ENCODE data around the gene FBXL7. TPM values are rescaled to one million over a fixed set of nuclear protein-coding genes. Genes with fewer than 3 reads are reported as not detected.

The FBXL7 gene
- total and polyA plus RNA-seq, 2 of the 8 experiments (the other 6 are each of a cell fraction or from before 2014, with no cell fraction given), result 17.7 to 17.8 TPM

DNA sequence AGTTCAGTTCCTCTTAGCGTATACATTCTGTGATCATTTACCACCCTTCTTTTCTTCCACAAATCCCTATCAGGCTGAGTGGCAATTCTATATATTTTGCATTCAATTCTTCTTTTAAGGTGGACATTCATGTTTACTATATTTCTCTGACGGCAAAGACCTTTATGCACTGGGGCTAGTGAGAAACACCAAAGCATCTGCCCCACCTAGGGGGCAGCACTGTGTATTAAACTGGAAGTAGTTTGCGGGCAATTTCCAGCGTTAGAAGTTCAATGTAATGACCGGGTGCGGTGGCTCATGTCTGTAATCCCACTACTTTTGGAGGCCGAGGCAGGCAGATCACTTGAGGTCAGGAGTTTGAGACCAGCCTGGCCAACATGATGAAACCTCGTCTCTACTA is 27.9 kb upstream of the FBXL7 start (continued):
- TF ChIP-seq, protein P1, sequence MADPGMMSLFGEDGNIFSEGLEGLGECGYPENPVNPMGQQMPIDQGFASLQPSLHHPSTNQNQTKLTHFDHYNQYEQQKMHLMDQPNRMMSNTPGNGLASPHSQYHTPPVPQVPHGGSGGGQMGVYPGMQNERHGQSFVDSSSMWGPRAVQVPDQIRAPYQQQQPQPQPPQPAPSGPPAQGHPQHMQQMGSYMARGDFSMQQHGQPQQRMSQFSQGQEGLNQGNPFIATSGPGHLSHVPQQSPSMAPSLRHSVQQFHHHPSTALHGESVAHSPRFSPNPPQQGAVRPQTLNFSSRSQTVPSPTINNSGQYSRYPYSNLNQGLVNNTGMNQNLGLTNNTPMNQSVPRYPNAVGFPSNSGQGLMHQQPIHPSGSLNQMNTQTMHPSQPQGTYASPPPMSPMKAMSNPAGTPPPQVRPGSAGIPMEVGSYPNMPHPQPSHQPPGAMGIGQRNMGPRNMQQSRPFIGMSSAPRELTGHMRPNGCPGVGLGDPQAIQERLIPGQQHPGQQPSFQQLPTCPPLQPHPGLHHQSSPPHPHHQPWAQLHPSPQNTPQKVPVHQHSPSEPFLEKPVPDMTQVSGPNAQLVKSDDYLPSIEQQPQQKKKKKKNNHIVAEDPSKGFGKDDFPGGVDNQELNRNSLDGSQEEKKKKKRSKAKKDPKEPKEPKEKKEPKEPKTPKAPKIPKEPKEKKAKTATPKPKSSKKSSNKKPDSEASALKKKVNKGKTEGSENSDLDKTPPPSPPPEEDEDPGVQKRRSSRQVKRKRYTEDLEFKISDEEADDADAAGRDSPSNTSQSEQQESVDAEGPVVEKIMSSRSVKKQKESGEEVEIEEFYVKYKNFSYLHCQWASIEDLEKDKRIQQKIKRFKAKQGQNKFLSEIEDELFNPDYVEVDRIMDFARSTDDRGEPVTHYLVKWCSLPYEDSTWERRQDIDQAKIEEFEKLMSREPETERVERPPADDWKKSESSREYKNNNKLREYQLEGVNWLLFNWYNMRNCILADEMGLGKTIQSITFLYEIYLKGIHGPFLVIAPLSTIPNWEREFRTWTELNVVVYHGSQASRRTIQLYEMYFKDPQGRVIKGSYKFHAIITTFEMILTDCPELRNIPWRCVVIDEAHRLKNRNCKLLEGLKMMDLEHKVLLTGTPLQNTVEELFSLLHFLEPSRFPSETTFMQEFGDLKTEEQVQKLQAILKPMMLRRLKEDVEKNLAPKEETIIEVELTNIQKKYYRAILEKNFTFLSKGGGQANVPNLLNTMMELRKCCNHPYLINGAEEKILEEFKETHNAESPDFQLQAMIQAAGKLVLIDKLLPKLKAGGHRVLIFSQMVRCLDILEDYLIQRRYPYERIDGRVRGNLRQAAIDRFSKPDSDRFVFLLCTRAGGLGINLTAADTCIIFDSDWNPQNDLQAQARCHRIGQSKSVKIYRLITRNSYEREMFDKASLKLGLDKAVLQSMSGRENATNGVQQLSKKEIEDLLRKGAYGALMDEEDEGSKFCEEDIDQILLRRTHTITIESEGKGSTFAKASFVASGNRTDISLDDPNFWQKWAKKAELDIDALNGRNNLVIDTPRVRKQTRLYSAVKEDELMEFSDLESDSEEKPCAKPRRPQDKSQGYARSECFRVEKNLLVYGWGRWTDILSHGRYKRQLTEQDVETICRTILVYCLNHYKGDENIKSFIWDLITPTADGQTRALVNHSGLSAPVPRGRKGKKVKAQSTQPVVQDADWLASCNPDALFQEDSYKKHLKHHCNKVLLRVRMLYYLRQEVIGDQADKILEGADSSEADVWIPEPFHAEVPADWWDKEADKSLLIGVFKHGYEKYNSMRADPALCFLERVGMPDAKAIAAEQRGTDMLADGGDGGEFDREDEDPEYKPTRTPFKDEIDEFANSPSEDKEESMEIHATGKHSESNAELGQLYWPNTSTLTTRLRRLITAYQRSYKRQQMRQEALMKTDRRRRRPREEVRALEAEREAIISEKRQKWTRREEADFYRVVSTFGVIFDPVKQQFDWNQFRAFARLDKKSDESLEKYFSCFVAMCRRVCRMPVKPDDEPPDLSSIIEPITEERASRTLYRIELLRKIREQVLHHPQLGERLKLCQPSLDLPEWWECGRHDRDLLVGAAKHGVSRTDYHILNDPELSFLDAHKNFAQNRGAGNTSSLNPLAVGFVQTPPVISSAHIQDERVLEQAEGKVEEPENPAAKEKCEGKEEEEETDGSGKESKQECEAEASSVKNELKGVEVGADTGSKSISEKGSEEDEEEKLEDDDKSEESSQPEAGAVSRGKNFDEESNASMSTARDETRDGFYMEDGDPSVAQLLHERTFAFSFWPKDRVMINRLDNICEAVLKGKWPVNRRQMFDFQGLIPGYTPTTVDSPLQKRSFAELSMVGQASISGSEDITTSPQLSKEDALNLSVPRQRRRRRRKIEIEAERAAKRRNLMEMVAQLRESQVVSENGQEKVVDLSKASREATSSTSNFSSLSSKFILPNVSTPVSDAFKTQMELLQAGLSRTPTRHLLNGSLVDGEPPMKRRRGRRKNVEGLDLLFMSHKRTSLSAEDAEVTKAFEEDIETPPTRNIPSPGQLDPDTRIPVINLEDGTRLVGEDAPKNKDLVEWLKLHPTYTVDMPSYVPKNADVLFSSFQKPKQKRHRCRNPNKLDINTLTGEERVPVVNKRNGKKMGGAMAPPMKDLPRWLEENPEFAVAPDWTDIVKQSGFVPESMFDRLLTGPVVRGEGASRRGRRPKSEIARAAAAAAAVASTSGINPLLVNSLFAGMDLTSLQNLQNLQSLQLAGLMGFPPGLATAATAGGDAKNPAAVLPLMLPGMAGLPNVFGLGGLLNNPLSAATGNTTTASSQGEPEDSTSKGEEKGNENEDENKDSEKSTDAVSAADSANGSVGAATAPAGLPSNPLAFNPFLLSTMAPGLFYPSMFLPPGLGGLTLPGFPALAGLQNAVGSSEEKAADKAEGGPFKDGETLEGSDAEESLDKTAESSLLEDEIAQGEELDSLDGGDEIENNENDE (IDR thresholded peaks at IDR 0.05; ENCODE audit: insufficient replicate concordance, low read length), result no peak
- TF ChIP-seq POU5F1 (IDR thresholded peaks at IDR 0.05; ENCODE audit: low read depth, low read length), result no peak
- no peak for TF ChIP-seq PHF8 (conservative IDR thresholded peaks at IDR 0.05; ENCODE audit: low read depth, low read length)
- no peak for TF ChIP-seq POLR2AphosphoS5 (IDR thresholded peaks at IDR 0.05; ENCODE audit: low read depth, low read length)
- TF ChIP-seq RAD21 (IDR thresholded peaks at IDR 0.05 in 1 of 2, conservative IDR thresholded peaks at IDR 0.05 in 1 of 2; ENCODE audit: low read depth in 2 of 2, low read length in 2 of 2), result peak; percentile 48 to 63
- TF ChIP-seq ZNF274 (IDR thresholded peaks at IDR 0.05; ENCODE audit: borderline replicate concordance, extremely low read depth, low read length), result no peak
- TF ChIP-seq MAFK (IDR thresholded peaks at IDR 0.05; ENCODE audit: low read depth, low read length), result no peak
- no peak for TF ChIP-seq CREB1 (IDR thresholded peaks at IDR 0.05)
- TF ChIP-seq, protein P2, sequence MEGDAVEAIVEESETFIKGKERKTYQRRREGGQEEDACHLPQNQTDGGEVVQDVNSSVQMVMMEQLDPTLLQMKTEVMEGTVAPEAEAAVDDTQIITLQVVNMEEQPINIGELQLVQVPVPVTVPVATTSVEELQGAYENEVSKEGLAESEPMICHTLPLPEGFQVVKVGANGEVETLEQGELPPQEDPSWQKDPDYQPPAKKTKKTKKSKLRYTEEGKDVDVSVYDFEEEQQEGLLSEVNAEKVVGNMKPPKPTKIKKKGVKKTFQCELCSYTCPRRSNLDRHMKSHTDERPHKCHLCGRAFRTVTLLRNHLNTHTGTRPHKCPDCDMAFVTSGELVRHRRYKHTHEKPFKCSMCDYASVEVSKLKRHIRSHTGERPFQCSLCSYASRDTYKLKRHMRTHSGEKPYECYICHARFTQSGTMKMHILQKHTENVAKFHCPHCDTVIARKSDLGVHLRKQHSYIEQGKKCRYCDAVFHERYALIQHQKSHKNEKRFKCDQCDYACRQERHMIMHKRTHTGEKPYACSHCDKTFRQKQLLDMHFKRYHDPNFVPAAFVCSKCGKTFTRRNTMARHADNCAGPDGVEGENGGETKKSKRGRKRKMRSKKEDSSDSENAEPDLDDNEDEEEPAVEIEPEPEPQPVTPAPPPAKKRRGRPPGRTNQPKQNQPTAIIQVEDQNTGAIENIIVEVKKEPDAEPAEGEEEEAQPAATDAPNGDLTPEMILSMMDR (IDR thresholded peaks at IDR 0.05; ENCODE audit: control extremely low read depth in 1 of 3, insufficient read depth in 1 of 3, low read depth in 1 of 3, low read length in 3 of 3), result peak; percentile 22 to 51 (median 44)

All from H1 (cell line).